ENCODE measurements around the gene SAC3D1.

SAC3D1 gene

DNA sequence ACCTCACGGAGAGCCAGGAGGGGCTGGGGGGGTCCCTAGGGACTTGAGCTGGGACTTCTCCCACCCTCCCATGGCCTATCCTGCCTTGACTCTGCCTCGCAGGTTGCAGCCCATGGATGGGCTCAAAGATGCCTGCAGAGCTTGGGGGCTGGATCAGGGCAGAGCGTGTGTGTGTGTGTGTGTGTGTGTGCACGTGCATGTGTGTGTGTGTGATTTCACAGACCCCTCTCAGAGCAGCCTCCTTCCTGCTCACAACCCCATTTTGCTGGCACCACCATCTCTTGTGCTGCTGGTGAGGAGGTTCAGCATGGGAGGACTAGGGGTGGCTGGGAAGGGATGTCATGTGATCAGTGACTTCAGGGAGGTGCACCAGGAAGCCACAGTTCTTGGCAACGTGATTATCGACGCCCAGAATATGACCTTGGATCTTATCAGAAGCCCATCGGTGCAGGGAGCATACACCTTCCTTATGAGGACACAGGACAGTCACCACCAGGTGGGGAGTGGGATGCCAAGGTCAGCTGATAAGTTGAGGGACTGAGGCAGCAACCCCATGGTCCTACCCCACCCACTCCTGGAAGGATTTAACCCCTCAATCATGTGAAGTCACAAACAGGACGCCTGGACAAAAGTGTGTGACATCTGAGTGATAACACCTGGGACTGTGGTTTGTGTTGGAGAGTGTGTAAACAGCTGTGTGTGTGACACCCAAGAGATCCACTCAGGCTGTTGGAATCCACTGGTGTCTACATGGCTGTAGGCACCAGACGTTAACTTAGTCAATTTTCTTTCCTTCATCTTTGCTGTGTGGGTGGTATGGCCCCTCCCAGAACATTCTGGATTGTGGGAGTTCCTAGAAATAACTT is 19.2 kb downstream of the SAC3D1 start:
- DNase-seq (ENCODE audit: low read depth): no peak

DNA sequence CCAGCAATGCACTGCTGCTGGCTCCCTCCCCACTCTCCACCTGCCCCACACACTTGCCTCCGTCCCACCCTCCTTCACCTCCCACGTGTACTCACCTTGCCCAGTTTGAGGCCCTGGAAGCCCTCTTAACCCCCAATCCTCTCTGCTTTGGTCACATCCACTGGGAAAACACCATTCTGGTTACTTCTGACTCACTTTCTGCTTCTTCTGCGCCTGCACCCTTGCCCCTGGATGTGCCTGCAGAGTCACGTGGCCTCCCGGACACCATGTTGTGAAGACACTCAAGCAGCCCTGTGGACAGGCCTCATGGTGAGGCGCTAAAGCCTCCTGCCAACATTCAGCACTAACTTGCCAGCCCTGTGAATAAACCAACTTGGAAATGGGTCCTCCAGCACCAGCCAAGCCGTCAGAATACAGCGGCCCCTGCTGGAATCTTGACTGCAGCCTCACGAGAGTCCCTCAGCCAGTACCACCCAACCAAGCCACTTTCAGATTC is 20.0 kb downstream of the SAC3D1 start:
- no peak for DNase-seq (ENCODE audit: low read depth)

DNA sequence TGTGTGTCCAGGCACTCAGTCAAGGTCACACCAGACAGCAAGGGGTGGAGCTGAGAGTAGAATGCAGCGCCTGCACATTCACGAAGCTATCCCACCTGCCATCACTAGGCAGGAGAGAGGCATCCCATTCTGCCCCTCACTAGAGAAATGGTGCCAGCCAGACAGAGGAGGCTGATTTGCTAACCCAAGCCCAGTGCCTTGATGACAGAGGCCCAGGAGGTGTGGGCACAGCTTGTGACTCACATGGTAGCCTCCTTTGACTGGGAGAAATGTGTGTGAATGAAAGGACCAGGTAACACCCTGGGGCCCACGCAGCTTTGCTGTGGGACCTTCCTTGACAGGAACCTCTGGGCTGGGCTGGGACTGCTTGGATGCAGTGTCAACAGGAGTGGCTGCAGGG is 22.5 kb downstream of the SAC3D1 start:
- no peak for DNase-seq (ENCODE audit: low read depth)

DNA sequence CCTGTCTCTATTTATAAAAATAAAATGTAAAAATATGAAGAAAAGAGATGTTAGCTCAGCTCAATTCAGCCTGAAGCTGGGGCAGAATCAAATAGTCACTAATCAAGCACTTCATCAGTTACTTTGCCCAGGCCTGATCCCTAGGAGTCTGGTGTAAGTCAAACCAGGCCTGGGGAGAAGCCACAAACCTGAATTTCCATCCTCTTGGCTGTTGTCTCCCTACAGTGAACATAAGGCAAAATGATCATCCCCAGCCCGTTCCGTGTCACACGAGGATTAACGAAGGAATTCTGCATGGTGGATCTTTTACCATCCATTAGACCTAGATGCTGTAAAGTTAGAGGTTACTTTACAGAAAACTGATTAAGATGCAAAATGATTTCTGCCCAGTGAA is 23.8 kb downstream of the SAC3D1 start:
- DNase-seq (ENCODE audit: low read depth): no peak

DNA sequence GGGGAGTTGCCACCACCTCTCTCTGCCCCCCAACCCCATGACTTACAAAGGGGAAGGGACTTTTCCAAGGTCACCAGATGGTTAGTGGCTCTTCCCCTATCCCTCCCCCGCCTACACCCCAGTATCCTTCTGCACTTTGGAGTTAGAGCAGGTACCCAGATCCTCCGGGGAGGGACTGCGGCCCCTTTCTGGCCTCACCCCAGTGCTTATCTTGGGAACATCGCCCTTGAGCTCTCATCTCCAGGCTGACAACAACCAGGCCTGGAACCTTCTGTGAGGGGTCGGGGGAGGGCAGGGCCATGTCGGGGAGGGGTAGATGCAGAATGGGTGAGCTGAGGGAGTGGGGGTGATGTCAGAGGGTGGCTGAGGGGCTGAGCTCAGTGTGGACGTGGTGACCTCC is 24.8 kb downstream of the SAC3D1 start:
- DNase-seq (ENCODE audit: low read depth): no peak

DNA sequence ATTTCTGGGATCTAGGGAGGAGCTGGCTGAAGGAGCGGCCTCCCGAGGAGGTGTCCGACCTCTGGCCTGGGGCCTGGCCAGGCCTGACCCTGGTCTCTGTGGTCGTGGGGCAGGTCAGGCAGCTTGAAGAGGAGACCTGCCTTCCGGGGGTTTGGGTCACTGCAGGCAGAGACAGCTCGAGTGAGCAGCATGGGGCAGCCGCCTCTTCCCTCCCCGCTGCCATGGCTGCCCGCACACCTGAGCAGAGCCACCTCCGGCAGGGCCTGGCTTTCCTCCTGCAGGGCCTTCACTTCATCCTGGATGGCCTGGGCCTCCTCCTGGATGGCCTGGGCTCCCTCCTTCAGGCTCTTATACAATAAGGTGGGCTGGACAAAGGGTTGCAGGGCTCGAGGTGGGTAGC is 25.3 kb downstream of the SAC3D1 start:
- no peak for DNase-seq (ENCODE audit: low read depth)

DNA sequence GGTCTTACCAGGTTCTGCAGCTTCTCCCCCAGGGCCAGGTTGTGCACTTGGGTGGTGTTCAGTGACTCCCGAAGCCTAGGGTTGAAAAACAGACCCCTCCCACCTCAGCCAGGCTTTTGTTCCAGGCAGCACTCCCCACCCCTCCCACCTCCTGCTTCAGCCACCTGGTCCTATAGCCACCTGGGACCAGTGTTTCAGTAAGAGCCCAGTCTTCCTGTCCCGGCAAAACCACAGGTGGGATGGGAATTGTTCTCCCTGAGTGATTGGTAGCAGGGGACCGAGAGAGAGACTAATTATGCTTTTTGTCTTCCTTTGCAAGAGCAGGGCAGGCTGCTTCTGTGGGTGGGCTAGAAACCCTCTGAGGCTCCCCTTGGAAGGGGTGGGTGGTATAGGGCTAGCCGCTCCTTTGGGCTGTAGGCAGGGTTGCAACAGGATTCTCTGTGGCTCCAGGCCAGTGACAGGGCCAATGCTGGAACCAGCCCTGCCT is 25.8 kb downstream of the SAC3D1 start:
- DNase-seq (ENCODE audit: low read depth): no peak

DNA sequence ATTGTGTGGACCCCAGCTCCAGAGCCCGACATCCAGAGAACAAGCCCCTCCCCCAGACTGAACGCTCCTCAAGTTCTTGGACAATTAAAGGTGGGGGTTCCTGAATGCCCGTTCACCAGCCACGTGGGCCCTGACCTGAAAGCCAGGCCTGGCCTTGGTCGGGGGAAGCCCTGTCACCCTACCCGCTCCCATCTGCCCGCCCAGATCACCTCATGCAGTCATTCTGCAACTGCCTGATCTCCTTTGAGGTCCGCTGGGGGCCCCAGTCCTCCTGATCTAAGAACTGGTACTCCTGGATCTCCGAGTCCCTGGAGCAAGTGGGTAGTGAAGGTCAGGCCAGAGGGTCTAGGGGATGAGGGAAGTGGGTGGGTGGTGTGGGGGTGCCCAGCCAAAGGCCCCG is 26.4 kb downstream of the SAC3D1 start:
- DNase-seq (ENCODE audit: low read depth): no peak

DNA sequence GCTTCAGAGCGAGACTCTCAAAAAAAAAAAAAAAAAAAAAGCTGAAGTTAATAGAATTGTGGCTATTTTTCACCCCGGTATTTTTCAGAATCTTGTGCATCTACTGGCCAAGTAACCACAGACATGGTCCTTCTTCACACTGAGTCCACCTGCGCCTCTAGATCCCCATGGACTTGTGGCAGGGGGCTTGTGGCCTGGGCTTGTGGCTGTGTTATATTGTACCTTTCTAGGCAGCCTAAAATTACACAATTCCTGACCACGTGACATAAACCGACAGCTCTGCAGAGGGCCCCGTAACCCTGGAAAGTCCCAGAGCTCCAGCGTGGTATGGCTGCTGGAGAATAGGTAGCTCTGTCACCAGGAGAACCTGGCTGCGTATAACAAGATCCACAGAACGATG is 28.2 kb downstream of the SAC3D1 start:
- no peak for DNase-seq (ENCODE audit: low read depth)

DNA sequence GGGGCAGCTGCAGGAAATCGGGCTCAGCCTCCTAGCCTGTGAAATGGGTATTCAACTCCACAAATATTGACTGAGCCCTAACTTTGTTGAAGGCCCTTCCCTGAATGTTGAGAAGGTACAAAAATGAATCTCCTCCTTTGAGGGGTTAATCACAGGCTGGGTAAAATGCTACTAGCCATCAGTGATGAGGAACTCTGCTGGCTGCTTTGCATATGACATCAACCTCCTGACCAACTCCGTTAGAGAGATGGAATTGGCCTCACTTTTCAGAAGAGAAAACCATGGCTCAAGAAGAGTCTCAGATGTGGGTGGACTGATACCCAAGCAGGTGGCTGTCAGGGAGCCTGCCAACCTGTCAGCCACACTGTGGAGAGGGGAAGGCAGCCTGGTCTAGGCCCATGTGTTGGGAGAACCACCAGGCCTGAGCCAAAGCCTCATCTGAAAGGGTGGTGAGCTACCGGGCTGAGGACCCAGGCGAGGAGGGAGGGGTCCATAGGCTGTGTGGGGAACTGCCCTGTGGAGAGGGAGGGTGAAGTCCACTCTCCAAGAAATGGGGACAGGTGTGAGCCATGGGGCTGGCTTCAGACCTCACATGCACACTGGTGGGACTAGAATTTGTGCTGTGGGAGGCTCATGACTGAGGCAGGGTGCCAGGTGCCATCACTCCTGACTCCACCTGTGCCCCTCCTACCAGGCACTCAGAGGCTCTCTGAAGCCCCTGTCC is 31.1 kb downstream of the SAC3D1 start:
- no peak for DNase-seq (ENCODE audit: low read depth)

DNA sequence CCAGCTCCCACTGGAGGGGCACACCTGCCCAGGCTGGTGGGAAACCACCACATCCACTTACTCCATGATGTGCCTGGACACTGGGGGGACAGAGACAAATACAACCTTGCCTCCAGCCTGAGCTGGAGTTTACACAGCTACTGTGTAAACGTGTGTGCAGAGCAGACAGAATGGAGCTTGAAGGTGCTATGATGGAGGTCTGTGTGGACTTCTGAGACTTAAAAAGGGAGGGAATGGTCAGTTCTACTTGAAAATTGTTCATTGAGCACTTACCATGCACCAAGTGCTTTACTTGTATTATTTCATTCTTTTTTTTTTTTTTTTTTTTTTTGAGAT is 31.6 kb downstream of the SAC3D1 start:
- DNase-seq (ENCODE audit: low read depth): no peak

DNA sequence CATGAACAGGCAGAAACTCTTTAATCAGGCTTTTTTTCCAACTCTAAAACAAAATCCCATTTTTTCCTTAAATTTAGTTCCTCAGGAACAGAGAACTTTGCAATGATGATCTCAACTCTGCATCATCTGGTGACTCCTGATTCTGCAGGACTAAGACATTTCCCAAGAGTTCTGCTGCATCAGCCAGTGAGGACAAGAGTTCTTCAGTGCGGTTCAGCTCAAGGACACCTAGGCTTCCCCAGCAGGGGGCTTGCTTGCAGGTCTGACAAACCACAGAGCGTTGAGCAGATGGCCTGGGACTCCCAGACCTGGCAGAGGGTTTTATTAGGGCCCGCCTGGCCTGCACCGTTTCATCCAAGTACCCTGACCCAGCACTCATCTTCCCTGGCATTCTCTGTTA is 36.4 kb downstream of the SAC3D1 start:
- no peak for DNase-seq (ENCODE audit: low read depth)

DNA sequence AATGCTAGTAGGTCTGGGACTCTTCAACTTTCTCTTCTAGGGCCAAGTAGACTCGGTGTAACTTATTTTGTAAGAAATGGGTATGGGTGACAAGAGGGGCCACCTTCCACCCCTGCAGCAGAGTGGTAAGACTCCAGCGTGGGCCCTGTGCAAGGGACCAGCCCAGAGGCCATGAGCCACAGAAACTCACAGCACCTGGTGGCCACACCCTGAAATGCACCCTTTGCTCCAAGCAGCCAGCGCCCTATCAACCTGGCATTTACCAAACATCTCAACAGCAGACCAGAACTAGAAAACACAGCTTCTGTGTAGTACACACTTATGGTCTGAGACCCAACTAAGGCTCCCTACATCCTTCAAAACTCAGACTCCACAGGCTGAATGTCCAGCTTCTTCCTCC is 37.1 kb downstream of the SAC3D1 start:
- peak; percentile 61 for DNase-seq (ENCODE audit: low read depth)

DNA sequence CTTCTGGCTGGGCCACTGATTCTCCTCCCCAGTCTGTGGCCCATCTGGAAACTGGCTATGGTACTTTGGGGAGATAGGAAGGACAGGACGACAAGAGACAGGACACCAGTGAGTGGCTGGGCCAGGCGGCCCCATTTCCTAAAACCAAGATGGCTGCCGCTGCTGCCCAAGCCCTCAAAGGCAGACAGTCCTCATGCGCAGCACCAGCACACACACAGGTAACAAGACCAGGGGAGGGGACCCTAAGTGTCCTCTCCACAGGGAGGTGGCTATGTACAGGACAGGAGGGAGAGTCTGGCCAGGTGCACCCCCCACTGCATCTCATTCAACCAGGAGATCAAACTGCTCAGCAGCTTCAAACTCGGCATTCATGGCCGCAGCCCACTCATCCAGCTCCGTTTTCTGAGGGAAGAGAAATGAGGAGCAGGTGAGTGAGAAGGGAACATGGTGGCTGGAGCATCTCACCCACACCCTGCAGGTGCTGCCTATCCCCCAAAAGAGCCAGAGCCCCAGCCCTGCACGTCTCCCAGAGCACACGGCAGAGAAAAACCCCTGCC is 37.9 kb downstream of the SAC3D1 start:
- no peak for DNase-seq (ENCODE audit: low read depth)

DNA sequence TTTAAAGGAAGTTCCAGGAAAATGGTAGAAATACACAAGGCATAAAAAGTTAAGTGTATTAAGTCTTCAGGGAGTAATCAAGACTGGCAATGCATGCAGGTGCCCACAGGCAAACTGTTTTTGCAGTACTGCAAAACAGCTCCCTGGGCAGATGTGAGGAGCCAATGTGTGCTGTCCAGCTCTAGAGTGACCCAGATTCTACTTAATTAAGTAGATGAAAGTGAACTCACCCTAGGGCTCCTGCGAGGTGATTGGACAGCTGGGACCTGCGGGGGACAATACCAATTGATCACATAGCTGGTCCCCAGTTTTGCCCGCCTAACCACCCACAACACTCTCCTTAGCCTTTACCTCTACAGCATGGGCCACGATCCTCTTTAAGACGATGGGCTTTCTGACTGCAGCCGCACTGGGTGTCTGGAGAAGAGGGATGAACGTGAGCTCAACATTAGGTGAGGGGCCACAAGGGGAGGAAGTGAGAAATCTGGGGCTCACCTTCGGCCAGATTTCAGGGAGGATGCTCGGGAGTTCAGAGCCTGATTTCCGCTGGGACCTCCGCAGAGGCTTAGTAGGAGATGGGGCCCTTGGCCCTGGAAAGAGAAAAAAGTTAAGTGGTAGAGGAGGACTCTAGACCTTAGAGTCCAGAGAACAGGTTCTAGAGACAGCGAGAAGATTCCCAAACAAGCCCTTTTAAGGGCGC is 42.3 kb downstream of the SAC3D1 start:
- no peak for DNase-seq (ENCODE audit: low read depth)

DNA sequence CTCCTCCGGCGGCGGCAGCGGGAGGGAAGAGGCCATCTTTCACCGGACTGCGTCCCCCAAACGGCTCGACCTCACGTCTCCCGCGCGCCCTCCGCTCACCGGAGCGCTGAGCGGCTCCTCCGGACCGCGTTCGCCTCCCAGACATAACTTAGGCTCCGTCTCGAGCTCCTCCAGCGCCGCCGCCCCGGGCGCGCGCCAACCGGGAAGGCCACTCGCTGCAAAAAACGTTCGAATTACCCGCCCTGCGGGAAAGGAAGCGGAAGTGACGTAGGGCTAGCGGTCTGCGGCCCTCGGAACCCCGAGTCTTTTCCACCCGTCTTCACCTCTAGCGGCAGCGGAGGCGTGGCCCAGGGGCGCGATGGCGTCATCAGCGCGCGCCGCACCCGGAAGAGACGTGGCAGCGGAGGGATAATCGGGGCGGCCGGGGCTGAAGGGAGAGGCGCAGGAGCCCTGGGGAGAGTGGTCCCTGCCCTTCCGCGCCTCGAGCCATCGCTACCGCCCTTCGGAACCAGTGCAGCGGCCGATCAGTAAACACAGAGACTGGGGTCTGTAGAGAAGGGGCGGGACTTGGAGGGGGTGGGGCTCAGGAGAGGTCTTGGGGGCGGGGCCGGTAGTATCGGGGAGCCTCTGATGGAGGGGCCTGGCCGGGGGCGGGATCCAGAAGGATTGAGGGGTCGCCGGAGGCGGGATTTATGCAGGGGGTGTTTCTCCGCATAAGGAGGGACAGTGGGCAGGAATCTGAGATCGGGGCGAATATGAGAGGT is 43.0 kb downstream of the SAC3D1 start, which contains the start of the genes CDCA5 and ZFPL1:
Gene CDCA5, minus strand, starts transcription at position 207 of the 764 bp plus-strand sequence. Its CDS starts 62 bp downstream, at position 145.
Gene ZFPL1, plus strand, starts transcription at position 389 of the 764 bp plus-strand sequence. CDS start 477 bp downstream, outside the sequence.
- DNase-seq (ENCODE audit: low read depth): peak; percentile 92

DNA sequence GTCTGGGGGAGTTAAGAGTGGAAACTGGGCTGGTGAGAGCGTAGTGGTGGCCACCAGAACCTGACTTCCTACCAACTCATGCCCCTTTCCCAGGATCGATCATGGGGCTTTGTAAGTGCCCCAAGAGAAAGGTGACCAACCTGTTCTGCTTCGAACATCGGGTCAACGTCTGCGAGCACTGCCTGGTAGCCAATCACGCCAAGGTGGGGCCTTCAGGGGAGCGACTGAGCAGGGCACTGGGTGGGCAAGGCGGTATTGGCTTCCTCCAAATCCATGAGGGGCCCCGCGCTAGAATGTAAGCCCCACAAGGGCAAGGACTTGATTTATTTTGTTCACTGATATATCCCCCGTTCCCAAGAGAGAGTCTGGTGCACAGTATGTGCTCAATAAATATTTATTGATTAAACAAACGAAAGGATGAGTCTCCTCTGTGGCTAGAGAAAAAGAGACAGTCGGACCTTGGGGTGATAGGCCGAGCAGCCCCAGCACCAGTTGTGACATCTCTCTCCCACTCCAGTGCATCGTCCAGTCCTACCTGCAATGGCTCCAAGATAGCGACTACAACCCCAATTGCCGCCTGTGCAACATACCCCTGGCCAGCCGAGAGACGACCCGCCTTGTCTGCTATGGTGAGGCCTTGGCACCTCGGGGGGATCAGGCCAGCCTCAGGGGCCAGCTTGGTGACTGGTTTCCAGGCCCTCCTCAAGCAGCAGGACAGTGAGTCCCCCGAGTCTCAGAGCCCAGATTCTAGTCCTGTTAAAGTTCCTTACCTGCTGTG is 43.8 kb downstream of the SAC3D1 start:
- DNase-seq (ENCODE audit: low read depth): no peak

DNA sequence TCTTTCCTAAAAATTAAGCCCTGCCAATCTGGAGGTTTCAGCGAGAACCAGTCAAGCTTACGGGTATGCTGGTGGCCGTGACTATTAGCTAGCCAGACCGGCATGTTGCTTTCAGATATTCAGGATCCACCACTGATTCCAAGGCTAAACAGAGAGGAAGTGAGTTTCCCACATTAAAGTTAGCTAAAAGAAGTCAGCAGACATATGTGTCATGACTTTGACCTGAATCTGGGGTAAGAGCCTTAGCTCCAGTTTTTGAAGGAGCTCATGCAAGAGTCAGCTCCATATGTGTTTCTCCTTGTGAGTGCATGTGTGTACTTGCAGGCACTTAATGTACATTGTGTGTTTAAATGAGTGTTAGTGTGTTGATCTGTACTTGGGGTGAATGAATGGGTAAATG is 44.4 kb downstream of the SAC3D1 start:
- no peak for DNase-seq (ENCODE audit: low read depth)

DNA sequence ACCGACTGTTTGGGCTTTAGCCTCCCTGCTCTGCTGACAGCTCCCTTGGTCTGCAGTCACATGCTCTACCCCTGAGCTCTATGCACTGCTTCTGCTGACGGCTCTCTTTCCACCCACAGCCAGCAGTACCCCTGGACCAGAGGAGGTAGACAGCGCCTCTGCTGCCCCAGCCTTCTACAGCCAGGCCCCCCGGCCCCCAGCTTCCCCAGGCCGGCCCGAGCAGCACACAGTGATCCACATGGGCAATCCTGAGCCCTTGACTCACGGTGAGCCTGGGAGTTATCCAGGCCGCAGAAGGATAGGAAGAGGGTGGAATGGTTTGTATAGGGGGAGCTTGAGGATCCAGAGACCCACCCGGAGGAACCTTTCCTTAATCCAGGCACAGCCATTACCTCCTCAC is 45.8 kb downstream of the SAC3D1 start:
- DNase-seq (ENCODE audit: low read depth): no peak

DNA sequence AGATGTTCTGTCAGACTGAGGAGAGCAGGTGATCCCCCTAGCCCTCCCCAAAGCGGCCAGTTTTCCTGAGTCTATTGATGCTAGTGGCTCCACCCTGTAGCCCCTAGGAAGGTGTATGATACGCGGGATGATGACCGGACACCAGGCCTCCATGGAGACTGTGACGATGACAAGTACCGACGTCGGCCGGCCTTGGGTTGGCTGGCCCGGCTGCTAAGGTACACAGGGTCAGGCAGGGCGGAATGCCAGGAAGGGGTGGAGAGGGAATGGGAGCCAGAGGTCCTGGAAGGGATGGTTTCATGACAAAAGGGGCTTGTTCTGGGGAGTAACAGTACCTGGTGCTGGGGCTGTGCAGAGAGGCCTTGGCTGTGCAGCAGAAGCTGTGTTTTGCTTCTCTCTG is 46.2 kb downstream of the SAC3D1 start:
- no peak for DNase-seq (ENCODE audit: low read depth)

Data from T follicular helper cell (primary cell).